Kasumi-1 (cell line): ENCODE measurements around the gene TRIM56.
"Not testable (repeated sequence)": the region's sequence is repeated elsewhere in the genome, so short reads cannot be mapped to it uniquely, and the experiment has no call there.

Source experiments
- DNase-seq, 2 experiments: peaks; one replicate each; lab custom pipeline; 2025; lab: John Stamatoyannopoulos, UW

Gene TRIM56, protein sequence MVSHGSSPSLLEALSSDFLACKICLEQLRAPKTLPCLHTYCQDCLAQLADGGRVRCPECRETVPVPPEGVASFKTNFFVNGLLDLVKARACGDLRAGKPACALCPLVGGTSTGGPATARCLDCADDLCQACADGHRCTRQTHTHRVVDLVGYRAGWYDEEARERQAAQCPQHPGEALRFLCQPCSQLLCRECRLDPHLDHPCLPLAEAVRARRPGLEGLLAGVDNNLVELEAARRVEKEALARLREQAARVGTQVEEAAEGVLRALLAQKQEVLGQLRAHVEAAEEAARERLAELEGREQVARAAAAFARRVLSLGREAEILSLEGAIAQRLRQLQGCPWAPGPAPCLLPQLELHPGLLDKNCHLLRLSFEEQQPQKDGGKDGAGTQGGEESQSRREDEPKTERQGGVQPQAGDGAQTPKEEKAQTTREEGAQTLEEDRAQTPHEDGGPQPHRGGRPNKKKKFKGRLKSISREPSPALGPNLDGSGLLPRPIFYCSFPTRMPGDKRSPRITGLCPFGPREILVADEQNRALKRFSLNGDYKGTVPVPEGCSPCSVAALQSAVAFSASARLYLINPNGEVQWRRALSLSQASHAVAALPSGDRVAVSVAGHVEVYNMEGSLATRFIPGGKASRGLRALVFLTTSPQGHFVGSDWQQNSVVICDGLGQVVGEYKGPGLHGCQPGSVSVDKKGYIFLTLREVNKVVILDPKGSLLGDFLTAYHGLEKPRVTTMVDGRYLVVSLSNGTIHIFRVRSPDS

DNA sequence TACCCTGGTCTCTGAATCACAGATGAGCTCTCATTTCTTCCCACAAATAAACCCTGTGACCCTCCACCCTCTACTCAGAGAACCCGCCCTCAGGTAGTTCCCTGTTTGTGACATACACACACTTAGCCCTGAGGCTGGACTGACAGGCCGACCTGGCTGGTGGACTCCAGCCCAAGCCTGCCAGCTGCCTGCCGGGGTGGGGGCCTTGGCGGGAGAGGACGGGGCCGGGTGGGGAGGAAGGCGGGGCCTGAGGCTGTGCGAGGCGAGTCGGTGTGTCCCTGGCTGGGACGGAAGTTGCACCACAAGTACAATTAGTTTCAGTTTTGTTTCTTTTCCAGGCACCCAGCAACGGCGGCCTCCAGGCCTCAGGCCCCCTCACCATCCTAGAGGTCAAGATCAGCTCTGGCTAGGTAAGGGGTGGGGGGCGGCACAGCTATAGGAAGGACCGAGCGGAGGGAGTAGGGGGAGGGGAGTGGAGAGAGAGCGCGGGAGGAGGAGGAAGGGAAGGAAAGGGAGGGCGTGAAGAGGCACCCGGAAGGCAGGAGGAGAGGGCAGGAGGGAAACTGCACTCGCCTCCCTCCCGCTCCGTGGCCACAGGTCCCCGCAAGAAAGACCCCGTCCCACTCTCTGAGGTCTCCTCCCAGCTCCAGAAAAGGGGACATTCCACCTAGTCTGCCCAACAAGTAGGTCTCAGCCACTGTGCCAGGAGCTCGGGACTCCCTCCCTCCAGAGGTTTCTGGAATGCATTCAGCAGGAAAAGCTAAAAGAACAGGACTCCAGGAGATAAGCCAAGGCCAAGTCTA, at the start of gene TRIM56:
Gene TRIM56, plus strand, starts transcription at position 320 of the 803 bp plus-strand sequence. CDS start 1,832 bp downstream, outside the sequence.
- DNase-seq: peak; percentile 78 to 79

DNA sequence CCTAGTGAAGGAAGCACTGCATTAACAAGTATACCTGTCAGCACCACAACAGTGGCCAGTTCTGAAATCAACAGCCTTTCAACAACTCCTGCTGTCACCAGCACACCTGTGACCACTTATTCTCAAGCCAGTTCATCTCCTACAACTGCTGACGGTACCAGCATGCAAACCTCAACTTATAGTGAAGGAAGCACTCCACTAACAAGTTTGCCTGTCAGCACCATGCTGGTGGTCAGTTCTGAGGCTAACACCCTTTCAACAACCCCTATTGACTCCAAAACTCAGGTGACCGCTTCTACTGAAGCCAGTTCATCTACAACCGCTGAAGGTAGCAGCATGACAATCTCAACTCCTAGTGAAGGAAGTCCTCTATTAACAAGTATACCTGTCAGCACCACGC, 49.3 kb upstream of the TRIM56 start:
- no peak for DNase-seq

DNA sequence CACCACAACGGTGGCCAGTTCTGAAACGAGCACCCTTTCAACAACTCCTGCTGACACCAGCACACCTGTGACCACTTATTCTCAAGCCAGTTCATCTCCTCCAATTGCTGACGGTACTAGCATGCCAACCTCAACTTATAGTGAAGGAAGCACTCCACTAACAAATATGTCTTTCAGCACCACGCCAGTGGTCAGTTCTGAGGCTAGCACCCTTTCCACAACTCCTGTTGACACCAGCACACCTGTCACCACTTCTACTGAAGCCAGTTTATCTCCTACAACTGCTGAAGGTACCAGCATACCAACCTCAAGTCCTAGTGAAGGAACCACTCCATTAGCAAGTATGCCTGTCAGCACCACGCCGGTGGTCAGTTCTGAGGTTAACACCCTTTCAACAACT, 44.0 kb upstream of the TRIM56 start:
- DNase-seq: not testable (repeated sequence)

DNA sequence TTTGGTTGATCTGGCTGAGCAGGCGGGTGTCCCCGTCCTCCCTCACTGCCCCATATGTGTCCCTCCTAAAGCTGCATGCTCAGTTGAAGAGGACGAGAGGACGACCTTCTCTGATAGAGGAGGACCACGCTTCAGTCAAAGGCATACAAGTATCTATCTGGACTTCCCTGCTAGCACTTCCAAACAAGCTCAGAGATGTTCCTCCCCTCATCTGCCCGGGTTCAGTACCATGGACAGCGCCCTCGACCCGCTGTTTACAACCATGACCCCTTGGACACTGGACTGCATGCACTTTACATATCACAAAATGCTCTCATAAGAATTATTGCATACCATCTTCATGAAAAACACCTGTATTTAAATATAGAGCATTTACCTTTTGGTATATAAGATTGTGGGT, 26.9 kb upstream of the TRIM56 start:
- DNase-seq: peak; percentile 20 to 46

DNA sequence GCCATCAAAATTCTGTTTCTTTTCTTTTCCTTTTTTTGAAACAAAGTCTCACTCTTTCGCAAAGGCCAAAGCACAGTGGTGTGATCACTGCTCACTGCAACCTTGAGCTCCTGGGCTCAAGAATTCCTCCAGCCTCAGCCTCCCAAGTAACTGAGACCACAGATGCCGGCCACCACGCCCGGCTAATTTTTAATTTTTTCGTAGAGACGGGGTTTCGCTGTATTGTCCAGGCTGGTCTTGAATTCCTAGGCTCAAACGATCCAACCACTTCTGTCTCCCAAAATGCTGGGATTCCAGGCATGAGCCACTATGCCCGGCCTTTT, 25.7 kb upstream of the TRIM56 start:
- DNase-seq: no peak

DNA sequence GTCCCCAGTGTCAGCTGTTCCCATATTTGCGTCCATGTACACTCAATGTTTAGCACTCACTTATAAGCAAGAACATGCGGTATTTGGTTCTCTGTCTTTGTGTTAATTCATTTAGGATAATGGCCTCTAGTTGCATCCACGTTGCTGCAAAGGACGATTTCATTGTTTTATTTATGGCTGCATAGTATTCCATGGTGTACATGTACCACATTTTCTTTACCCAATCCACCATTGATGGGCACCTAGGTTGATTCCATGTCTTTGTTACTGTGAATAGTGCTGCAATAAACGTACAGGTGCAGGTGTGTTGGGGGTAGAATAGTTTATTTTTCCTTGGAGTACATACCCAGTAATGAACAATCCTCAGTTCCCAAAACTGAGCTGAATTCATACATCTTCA, 24.3 kb upstream of the TRIM56 start:
- no peak for DNase-seq

DNA sequence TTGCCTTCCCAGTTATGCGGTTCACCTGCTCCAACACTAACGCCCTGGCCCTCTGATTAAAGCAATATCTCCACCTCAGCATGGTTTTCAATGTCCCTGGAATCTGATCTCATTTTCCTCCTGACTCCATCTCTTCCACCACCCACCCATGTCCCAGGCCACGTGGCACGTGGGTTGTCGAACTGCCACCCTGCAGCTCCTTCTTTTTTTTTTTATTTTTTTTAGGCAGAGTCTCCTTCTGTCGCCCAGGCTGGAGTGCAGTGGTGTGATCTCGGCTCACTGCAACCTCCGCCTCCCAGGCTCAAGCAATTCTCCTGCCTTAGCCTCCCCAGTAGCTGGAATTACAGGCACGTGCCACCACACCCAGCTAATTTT, 21.1 kb upstream of the TRIM56 start:
- not testable (repeated sequence) for DNase-seq

DNA sequence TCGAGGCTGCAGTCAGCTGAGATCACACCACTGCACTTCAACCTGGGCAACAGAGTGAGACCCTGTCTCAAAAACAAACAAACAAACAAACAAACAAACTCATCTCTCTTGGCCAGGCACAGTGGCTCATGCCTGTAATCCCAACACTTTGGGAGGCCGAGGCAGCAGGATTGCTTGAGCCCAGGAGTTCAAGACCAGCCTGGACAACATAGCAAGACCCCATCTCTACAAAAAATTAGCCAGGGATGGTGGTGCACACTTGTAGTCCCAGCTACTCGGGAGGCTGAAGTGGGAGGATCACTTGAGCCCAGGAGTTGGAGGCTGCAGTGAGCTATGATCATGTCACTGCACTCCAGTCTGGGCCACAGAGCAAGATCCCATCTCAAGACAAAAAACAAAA, 20.1 kb upstream of the TRIM56 start:
- DNase-seq: not testable (repeated sequence)

DNA sequence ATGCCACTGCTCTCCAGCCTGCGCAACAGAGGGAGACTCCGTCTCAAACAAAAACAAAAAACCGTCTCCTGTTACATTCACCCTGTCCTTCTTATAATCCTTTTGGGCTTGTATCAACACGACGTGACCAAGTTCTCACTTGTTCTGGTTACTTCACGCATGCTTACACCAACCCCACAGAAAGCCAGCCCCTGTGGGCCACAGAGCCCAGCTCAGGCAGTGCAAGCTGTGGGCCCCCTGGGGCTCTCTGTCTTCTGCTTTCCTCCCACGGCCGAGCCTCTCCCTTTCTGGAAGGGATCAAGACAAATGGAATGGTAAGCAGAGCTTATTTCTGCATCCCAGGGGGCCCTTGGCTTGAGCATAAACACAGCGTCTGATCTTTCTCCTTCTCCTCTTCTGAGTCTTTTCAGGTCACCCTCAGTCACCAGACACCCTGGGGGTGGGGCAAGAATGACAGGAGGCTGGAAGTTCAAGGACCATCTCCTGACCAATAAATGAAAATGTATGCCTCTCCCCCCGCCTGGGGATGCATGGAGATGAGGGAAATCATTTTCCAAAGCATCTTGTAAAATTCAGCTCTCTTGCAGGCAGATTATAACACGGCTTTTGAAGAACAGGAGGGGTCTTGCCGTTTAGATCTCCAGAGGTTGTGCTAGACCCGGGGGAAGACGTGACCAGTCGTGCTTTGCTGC, 19.0 kb upstream of the TRIM56 start:
- no peak for DNase-seq

DNA sequence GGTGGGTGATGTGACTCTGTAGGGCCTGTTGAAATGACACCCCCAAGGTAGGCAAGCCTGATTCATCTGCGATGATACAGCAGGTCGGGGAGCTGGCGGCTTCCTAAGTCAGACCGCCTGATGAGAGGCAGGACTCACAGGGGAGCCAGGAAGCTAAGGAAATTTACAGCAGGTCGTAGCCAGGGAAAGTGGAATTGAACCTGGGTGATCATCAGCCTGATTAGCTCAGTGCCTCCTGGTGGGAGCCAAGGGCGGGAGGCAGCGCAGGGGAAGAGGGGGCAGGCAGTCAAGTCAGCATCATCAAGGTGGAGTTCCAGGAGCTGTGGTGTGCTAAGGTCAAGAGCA, 18.5 kb upstream of the TRIM56 start:
- no peak for DNase-seq

DNA sequence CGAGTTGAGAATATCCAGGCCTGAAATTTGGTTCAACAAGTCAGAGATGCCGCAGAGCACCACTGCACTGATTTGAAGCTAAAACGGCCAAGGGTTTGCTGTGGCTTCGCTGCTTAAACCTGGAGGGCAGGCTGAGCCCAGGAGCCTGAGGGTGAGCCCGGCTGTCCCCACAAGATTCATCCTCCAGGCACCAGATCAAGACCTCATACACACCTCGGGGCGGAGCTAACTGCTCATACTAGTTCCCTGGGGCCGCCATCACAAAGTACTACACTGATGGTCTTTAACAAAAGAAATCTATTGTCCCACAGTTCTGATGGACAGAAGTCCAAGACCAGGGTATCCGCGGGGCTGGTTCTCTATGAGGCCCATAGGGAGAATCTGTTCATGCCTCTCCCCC, 16.9 kb upstream of the TRIM56 start:
- no peak for DNase-seq

DNA sequence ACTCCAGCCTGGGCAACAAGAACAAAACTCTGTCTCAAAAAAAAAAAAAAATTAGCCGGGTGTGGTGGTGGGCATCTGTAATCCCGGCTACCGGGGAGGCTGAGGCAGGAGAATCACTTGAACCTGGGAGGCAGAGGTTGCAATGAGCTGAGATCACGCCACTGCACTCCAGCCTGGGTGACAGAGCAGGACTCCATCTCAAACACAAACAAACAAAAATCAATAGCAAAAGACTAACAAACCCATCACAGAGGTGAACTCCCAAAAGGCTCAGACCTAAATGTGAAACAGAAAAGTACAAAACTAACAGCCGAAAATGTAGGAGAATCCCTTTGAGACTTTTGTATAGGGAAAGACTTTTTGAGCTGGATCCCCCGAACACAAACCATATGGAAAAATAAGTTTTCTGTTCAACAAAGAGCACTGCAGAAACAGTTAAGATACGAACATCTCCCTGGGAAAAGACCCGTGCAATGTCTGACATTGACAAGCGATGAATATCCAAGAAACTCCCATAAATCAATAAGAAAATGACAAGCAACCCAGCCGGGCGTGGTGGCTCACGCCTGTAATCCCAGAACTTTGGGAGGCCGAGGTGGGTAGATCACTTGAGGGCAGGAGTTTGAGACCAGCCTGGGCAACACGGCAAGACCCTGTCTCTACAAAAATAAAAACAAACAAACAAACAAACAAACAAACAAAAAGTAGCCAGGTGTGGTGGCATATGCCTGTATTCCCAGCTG, 13.7 kb upstream of the TRIM56 start:
- DNase-seq: not testable (repeated sequence)

DNA sequence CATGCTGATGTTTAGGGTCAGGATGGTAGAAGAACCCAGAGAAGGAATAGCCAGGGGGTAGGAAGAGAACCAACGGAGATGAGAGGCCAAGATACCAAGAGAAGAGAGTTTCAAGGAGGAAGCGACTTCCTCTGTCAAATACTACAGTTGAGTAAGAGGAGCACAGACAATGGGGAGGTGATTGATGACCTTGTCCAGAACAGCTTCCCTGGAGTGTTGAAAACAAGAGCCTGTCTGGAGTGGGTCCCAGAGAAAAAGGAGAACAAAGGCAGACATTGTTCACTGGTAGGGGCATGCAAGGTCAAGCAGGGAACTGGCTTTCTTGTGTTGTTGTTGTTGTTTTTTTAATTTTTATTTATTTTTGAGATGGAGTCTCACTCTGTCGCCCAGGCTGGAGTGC, 9.6 kb upstream of the TRIM56 start:
- no peak for DNase-seq

DNA sequence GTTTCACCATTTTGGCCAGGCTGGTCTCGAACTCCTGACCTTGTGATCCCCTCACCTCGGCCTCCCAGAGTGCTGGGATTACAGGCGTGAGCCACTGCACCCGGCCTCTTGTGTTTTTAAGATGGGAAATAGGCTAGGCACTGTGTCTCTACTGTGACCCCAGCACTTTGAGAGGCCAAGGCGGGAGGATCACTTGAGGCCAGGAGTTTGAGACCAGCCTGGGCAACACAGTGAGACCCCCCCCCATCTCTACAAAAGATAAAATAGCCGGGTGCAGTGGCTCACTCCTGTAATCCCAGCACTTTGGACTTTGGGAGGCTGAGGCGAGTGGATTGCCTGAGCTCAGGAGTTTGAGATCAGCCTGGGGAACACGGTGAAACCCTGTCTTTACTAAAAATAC, 9.1 kb upstream of the TRIM56 start:
- DNase-seq: not testable (repeated sequence)

DNA sequence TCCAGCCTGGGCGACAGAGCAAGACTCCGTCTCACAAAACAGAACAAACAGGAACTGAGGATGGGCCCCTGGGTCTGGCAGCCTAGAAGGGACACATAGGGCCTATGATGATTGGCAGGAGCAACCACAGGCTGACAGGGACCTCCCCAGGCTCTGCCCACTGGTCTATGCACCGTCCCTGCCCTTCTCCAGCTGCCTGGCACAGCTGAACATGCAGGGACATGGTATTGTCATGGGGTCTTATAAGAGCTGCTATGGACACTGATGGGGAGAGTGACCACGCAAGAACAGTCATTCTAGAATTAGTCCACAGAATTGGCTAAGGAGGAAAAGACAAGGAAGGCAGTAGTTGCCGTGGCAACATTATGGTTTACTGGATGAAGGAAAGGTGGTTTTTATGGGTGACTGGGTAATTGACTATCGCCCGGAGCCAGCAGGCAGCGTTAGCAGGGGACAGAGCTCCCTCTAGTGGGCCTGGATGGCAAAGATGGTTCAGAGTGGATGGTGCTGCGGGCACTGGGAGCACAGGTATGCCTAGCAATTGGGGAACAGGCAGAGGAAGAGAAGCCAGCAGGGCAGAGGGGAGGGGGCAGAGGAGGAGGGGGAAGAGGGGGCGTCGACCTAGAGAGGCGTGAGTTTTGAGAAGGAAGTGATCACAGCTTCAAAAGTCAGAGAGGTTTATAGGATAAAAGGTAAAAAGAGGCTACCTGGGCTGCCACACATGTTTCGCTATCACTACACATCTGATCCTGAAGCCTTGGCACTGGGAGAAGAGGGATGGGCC, 7.8 kb upstream of the TRIM56 start:
- peak; percentile 78 to 93 for DNase-seq

DNA sequence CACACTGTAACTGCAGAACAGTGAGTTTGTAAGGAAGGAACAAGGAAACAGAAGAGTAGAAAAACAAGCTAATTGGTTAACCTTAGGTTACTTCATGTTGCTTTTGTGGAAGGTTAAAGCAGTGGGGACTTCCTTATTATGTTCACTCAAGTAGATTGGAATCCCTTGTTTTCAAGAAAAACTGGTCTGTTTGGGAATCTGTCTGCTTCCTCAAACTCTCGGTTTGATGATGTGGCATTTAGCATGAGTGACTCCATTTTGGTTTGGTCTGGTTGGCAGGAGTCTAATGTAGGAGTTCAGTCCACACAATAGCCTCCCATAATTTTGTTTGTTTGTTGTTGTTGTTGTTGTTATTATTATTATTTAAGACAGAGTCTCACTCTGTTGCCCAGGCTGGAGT, 3.8 kb upstream of the TRIM56 start:
- no peak for DNase-seq

DNA sequence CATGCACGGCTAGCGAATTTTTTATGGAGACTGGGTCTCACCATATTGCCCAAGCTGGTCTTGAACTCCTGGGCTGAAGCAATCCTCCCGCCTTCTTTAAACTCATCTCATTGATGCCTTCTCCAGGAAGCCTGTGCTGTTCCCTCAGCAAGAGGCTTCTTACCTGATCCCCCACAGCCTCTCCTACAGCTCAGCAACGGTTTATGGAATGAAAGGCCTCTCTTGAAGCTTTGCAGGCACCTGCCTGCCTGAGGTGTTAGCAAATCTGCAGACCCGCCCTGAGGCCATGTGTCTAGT, 468 bp upstream of the TRIM56 start:
- no peak for DNase-seq

DNA sequence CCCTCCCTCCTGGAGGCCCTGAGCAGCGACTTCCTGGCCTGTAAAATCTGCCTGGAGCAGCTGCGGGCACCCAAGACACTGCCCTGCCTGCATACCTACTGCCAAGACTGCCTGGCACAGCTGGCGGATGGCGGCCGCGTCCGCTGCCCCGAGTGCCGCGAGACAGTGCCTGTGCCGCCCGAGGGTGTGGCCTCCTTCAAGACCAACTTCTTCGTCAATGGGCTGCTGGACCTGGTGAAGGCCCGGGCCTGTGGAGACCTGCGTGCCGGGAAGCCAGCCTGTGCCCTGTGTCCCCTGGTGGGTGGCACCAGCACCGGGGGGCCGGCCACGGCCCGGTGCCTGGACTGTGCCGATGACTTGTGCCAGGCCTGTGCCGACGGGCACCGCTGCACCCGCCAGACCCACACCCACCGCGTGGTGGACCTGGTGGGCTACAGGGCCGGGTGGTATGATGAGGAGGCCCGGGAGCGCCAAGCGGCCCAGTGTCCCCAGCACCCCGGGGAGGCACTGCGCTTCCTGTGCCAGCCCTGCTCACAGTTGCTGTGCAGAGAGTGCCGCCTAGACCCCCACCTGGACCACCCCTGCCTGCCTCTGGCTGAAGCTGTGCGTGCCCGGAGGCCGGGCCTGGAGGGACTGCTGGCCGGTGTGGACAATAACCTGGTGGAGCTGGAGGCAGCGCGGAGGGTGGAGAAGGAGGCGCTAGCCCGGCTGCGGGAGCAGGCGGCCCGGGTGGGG, 2.2 kb downstream of the TRIM56 start:
- DNase-seq: no peak

DNA sequence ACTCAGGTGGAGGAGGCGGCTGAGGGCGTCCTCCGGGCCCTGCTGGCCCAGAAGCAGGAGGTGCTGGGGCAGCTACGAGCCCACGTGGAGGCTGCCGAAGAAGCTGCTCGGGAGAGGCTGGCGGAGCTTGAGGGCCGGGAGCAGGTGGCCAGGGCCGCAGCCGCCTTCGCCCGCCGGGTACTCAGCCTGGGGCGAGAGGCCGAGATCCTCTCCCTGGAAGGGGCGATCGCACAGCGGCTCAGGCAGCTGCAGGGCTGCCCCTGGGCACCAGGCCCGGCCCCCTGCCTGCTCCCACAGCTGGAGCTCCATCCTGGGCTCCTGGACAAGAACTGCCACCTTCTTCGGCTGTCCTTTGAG, 2.8 kb downstream of the TRIM56 start:
- DNase-seq: no peak

DNA sequence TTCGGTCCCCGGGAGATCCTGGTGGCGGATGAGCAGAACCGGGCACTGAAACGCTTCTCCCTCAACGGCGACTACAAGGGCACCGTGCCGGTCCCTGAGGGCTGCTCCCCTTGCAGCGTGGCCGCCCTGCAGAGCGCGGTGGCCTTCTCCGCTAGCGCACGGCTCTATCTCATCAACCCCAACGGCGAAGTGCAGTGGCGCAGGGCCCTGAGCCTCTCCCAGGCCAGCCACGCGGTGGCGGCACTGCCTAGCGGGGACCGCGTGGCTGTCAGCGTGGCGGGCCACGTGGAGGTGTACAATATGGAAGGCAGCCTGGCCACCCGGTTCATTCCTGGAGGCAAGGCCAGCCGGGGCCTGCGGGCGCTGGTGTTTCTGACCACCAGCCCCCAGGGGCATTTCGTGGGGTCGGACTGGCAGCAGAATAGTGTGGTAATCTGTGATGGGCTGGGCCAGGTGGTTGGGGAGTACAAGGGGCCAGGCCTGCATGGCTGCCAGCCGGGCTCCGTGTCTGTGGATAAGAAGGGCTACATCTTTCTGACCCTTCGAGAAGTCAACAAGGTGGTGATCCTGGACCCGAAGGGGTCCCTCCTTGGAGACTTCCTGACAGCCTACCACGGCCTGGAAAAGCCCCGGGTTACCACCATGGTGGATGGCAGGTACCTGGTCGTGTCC, 3.7 kb downstream of the TRIM56 start:
- DNase-seq: no peak
